PC-3 (cell line): ENCODE data around the gene CHTOP.

Experiments used
- EZH2 ChIP-seq: fragments of 300-600 bp; sonication (generic); IDR thresholded peaks from one replicate; pipeline ENCODE4 v1.6.1; 2017; ENCODE audit warnings: antibody characterized with exemption, mild to moderate bottlenecking, low read length; ENCODE audit not compliant: unreplicated experiment
- EZH2phosphoT487 ChIP-seq: fragments of 300-600 bp; sonication (generic); IDR thresholded peaks from 2 replicates; pipeline ENCODE4 v1.6.1; 2018; ENCODE audit warnings: mild to moderate bottlenecking, antibody characterized with exemption, low read length, borderline replicate concordance
- TF ChIP-seq, protein P1 (sequence below): fragments of 300-600 bp; sonication (generic); conservative IDR thresholded peaks from 2 replicates; pipeline ENCODE4 v1.5.1; 2017; ENCODE audit warnings: antibody characterized with exemption, low read depth, mild to moderate bottlenecking, low read length

DNA sequence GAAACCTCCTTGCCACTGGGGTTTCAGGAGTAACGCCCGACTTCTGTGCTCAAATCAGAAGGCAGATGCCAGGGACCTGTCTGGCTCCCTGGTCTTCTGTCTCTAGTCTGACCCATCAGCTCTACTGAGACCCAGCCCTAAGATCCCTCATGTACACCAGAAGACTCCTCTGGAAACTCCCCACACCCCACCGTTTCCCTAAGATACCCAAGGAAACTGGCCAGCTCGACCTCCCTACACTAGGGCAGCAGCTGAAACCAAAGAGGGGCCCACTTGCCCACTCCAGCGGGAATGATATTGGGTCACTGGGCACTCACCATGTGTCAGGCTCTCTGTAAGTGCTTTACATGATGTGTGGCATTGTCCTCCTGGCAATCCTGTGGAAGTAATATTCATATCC, 20.5 kb upstream of the CHTOP start:
- TF ChIP-seq, protein P1, sequence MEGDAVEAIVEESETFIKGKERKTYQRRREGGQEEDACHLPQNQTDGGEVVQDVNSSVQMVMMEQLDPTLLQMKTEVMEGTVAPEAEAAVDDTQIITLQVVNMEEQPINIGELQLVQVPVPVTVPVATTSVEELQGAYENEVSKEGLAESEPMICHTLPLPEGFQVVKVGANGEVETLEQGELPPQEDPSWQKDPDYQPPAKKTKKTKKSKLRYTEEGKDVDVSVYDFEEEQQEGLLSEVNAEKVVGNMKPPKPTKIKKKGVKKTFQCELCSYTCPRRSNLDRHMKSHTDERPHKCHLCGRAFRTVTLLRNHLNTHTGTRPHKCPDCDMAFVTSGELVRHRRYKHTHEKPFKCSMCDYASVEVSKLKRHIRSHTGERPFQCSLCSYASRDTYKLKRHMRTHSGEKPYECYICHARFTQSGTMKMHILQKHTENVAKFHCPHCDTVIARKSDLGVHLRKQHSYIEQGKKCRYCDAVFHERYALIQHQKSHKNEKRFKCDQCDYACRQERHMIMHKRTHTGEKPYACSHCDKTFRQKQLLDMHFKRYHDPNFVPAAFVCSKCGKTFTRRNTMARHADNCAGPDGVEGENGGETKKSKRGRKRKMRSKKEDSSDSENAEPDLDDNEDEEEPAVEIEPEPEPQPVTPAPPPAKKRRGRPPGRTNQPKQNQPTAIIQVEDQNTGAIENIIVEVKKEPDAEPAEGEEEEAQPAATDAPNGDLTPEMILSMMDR, result no peak
- TF ChIP-seq EZH2phosphoT487 (no peak), EZH2 (no peak)
